22Rv1 (cell line): Measurements from ENCODE around the gene IKZF1.

Experiments
- CTCF ChIP-seq: fragments of 450-650 bp; IDR thresholded peaks from 2 replicates; pipeline ENCODE4 v1.5.1; 2017; ENCODE audit warnings: mild to moderate bottlenecking
- ZFX ChIP-seq: fragments of 450-650 bp; IDR thresholded peaks from 2 replicates; pipeline ENCODE4 v1.6.1; 2017; ENCODE audit warnings: antibody characterized with exemption, borderline replicate concordance

- TF ChIP-seq CTCF: no peak
- no peak for TF ChIP-seq ZFX
Observed at GRCh38 chr7:50387351-50387750, 82.8 kb downstream of the IKZF1 start.
